GM10248 (cell line): ENCODE data around the gene LSP1.

Experiments used
- CTCF ChIA-PET: fragments of 300-600 bp; sonication (Branson Sonifier 250); formaldehyde crosslinking; extraction: SDS; loops from one replicate; lab custom pipeline; 2021; ENCODE audit warnings: antibody characterized with exemption; lab: Yijun Ruan, JAX
- POLR2A ChIA-PET: fragments of 350-650 bp; sonication (Branson Sonifier 250); formaldehyde crosslinking; extraction: SDS; loops from one replicate; lab custom pipeline; 2020; ENCODE audit warnings: antibody characterized with exemption; lab: Yijun Ruan, JAX
- DNase-seq: peaks from one replicate; pipeline ENCODE4 v3.0.0; 2012; ENCODE audit errors: extremely low spot score
- TF ChIP-seq, protein P1 (sequence below): IDR thresholded peaks from 2 replicates; pipeline ENCODE4 v1.5.1; 2012; ENCODE audit warnings: mild to moderate bottlenecking, low read depth; ENCODE audit errors: extremely low read depth, missing control alignments, control extremely low read depth

Gene LSP1

DNA sequence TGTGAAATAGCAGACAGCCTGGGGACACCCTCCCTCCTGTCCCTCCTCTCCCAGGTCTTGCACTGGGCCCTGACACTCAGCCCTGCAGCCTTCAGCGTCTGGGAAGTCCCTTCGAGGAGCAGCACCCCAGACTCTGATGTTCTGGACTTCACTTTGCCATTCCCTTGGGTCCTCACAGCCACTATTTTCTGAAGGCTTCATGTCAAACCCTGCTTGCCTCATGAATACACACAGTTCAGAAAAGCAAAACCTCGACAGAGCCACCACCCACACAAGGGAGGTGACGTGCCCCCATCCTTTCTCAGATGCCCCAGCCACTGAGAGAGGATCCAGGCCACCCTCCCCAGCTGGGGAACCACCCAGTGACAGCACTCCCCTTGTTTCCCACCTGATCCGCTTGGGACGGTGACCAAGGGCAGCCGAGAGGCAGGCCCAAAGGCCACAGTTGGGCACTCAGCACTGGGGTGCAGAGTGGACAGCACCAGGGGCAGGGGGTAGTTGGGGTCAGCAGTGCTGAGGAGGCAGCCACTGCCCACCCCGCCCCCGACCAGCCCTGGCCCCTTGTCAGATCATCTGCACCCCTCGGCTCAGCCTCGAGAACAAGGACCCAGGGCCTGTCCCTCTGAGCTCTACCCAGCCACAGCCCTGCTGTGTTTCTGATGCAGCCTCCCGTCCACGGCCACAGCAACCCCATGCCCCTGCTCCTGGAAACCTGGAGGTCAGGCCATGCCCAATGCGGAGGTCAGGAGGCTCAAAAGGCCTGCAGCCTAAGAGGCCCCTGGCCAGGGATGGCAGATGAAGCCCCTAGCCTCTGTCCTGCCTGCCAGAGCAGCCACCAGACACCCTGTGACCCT, 63.5 kb downstream of the LSP1 start:
- POLR2A ChIA-PET: interaction anchor here (0.9 kb wide), 1 partner anchor 34 kb away, joined by 3 read pairs; no protein-coding TSS in a partner anchor
- no peak for DNase-seq
- CTCF ChIA-PET: interaction anchor here (1.4 to 2.6 kb wide), 4 partner anchors 20 to 83 kb away, joined by 3 to 16 read pairs (median 8); partner anchors contain the start of gene PRR33
- TF ChIP-seq, protein P1, sequence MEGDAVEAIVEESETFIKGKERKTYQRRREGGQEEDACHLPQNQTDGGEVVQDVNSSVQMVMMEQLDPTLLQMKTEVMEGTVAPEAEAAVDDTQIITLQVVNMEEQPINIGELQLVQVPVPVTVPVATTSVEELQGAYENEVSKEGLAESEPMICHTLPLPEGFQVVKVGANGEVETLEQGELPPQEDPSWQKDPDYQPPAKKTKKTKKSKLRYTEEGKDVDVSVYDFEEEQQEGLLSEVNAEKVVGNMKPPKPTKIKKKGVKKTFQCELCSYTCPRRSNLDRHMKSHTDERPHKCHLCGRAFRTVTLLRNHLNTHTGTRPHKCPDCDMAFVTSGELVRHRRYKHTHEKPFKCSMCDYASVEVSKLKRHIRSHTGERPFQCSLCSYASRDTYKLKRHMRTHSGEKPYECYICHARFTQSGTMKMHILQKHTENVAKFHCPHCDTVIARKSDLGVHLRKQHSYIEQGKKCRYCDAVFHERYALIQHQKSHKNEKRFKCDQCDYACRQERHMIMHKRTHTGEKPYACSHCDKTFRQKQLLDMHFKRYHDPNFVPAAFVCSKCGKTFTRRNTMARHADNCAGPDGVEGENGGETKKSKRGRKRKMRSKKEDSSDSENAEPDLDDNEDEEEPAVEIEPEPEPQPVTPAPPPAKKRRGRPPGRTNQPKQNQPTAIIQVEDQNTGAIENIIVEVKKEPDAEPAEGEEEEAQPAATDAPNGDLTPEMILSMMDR: no peak

DNA sequence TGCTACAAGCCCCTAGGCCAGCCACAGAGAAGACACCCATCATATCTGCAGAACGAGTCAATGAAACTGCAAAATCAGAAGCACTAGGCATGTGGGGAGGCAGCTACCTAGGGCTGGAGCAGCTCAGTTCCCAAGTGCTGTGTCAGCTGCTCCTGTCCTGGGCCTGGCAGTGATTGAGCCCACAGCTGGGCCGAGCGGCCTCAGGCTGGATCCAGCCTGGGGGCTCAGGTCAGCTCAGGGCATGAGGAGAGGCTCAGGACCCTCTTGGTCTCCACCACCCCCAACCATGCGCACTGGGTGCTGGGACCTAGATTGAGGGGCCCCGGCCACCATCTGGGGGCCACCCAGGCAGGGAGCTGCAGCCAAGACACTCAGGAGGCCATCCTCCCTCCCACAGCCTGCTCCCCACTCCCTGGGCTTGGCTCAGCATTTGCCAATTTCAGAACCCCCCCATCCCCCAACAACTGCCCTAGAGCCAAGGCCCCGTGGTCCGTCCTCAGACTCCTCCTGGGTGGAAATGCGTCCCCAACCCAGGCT, 64.2 kb downstream of the LSP1 start:
- no peak for DNase-seq
- POLR2A ChIA-PET: interaction anchor here (0.7 to 0.9 kb wide), 2 partner anchors 19 to 35 kb away, joined by 3 read pairs; no protein-coding TSS in a partner anchor
- TF ChIP-seq, protein P1: no peak
- CTCF ChIA-PET: interaction anchor here (1.4 to 2.6 kb wide), 4 partner anchors 21 to 84 kb away, joined by 3 to 16 read pairs (median 8); partner anchors contain the start of gene PRR33

DNA sequence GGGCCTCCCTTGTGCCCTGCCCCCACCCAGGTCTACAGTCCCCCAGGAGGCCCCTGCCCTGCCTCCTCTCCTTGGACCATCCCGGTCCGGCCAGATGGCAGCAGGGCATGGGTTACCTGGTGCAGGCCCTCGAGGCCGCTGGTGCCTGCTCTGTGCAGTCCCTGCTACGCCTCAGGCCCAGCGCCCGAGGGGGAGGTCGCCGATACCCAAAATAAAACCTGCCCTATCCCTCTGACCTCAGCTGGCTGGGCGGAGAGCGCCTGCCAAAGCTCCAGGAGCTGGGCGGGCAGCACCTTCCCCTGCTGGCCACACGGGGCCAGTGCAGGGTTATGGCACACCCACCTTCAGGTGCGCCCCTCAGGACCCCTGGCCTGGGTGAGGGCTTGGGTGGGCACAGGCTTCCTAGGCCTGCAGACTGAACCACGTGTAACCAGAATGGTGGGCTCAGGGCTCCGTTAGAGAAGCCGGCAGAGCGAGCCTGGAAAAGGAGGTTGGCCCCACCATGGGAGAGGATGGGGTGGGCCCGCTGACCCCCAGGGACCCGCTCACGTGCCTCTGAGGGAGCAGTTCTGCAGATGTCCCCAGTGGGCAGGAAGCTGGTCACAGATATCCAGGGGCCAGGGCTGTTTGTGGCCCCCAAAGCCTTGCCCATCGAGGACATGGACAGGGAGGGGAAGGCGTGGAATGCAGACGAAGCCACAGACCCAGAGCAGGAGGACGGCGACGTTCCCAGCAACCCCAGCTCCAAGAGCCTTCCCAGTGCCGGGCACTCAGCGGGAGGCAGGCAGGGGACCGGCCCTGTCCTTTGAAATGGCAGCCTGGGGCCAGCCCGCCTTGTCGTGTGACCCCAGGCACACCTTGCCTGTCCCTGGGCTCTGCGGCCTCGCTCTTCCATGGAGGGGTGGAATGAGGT, 64.9 kb downstream of the LSP1 start:
- ChIA-PET POLR2A (interaction anchor here (0.7 to 0.9 kb wide), 2 partner anchors 18 to 36 kb away, joined by 3 read pairs; no protein-coding TSS in a partner anchor), CTCF (interaction anchor here (0.9 to 2.6 kb wide), 6 partner anchors 22 to 224 kb away, joined by 3 to 16 read pairs (median 6); partner anchors contain the start of gene PRR33)
- TF ChIP-seq, protein P1: peak; percentile 48
- no peak for DNase-seq

DNA sequence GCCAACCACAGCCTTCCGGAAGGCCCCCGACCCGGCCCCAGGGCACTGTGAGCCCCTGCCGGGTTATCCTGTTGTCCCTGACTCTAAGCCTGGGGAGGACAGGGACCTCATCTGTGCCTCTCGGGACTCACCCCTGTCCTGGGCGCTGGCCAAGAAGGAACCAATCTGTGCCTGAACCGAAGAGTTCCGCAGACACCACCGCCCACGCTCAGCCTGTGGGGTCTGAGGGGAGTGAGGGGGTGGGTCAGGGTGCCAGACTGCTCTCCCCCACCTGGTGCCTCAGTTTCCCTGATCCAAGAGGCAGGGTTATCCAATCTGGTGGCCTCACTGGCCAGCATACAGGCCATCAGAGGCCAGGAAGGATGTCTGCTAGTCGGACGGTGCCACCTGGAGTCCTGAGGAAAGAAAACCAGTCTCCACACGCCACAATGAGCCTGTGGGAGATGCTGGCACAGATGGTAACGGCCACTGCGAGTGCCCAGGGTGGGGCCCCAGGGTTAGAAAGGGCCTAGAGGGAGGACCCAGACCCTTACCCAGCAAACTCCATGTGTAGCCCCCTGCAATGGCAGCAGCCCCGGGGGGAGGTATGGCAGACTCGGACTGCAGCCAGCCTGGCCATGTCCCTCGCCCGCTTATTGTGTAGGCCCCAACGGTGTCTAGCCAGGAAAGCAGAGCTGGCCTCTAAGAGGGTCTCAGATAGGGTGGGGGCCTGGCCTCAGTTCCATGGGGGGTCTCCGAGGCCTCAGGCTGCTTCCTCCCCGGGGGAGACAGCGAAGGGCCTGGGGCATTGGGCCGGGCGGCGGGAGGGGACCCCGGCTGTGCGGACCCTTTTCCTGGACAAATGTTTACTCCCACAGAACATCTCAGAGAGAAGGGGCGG, 65.8 kb downstream of the LSP1 start:
- TF ChIP-seq, protein P1: no peak
- ChIA-PET POLR2A (no interaction called here), CTCF (interaction anchor here (0.9 to 4.9 kb wide), 7 partner anchors 15 to 225 kb away, joined by 3 to 28 read pairs (median 4); no protein-coding TSS in a partner anchor)
- DNase-seq: no peak

DNA sequence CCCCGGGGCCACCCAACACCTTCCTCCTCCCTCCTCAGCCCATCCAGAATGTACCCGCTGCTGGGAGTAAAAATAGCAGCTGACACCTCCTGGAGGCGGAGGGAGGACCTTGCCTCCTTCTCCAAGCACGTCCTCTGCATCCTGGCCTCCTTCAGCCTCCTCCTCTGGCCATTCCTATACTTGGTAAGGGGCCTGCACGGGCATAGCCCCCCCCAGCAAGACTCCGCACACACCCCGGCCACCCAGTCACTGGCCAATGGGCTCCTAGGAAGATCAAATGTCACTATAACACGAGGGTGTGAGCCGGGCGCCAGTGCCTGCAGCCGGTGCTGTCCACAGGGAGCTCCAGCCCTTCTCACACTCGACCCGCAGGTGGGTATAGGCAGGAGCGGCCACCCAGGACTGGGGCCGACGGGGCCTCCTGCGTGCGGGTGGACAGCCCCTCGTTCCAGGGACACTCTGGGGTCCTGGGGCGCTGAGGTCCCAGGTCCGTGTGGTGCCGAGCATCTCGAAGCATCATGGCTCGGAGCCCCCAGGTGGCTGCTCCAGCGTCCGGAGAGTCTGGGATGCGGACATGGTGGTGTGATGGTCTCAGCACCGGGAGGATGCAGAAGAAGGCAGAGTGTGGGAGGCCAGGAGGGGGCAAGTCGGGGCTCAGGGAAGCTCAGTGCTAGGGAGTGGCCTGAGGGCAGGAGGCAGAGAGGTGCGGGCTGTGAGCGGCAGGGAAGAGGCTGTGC, 66.7 kb downstream of the LSP1 start, which contains the start of gene TNNT3:
Gene TNNT3 (plus strand): TSS at position 313 of the 737 bp plus-strand sequence. CDS start 3,172 bp downstream, outside the sequence.
- CTCF ChIA-PET: interaction anchor here (1.3 to 4.9 kb wide), 3 partner anchors 14 to 63 kb away, joined by 3 to 28 read pairs (median 3); no protein-coding TSS in a partner anchor
- TF ChIP-seq, protein P1: no peak
- POLR2A ChIA-PET: no interaction called here
- no peak for DNase-seq
